Esophagus squamous epithelium (tissue), 5 donors: ENCODE measurements around the gene SKAP1. TPM values are rescaled to one million over a fixed set of nuclear protein-coding genes. Genes with fewer than 3 reads are reported as not detected.
"Not testable (repeated sequence)": the region's sequence is repeated elsewhere in the genome, so short reads cannot be mapped to it uniquely, and the experiment has no call there.

Experiments
- DNase-seq: peaks from one replicate; lab custom pipeline; 2025; lab: John Stamatoyannopoulos, UW
- H3K27ac ChIP-seq, 4 donors: fragments of 200-600 bp; sonication (generic); one replicate each; pipeline ENCODE4 v1.5.1; 2016 to 2019; ENCODE audit warnings: mild to moderate bottlenecking in 1 of 4
- H3K27me3 ChIP-seq, 4 donors: fragments of 200-600 bp; sonication (generic); 1 replicate in 3 of 4; 2 replicates in 1 of 4; pipeline versions ENCODE4 v1.5.1 to v1.6.0; 2017 to 2021; ENCODE audit warnings: antibody characterized with exemption in 1 of 4
- H3K36me3 ChIP-seq, 3 donors: fragments of 200-600 bp; sonication (generic); one replicate each; pipeline ENCODE4 v1.5.1; 2016 to 2019
- H3K4me1 ChIP-seq, 3 donors: fragments of 200-600 bp; sonication (generic); one replicate each; pipeline ENCODE4 v1.5.1; 2017 to 2019
- H3K4me3 ChIP-seq, 4 donors: fragments of 200-600 bp; sonication (generic); 1 replicate in 3 of 4; 2 replicates in 1 of 4; pipeline ENCODE4 v1.5.1; 2016 to 2019; ENCODE audit warnings: mild to moderate bottlenecking in 2 of 4, moderate library complexity in 1 of 4
- H3K9me3 ChIP-seq, 3 donors: fragments of 200-600 bp; sonication (generic); one replicate each; pipeline ENCODE4 v1.5.1; 2016 to 2019
- POLR2A ChIP-seq, 4 donors: fragments of 450-650 bp; IDR thresholded peaks; one replicate each; pipeline ENCODE4 v1.6.1; 2017; ENCODE audit warnings: antibody characterized with exemption in 4 of 4, mild to moderate bottlenecking in 4 of 4, moderate library complexity in 3 of 4
- WGBS, 2 donors: methylation state at CpG; one replicate each; pipeline ENCODE4 v1.1.5; 2018; 5-methylcytosine and 5-hydroxymethylcytosine counted together
- intact Hi-C: fragments of 100-400 bp; cut with DNase I; formaldehyde crosslinking; loops from one replicate; pipeline ENCODE4 v1.15.0; 2022
- total RNA-seq, 4 donors: library from RNA; depleted of rRNA; stranded (reverse); fragments of >200 nt; gene quantifications; one replicate each; pipeline ENCODE4 v1.1.0, GENCODE V29; 2016
- TF ChIP-seq, protein P1 (sequence below), 6 experiments: fragments of 450-650 bp in 4 of 6; fragments of 200-600 bp in 2 of 6; sonication (generic) in 2 of 6; IDR thresholded peaks; one replicate each; pipeline ENCODE4 v1.5.1; 2016 to 2019; ENCODE audit warnings: antibody characterized with exemption in 6 of 6, mild to moderate bottlenecking in 4 of 6, moderate library complexity in 4 of 6
- donor health status: DM: yes; HTN: yes; CAD: no.

SKAP1 gene
- total RNA-seq, 4 donors from 2014 or later = 0.83 to 5.1 (median 3.4) TPM; not detected in 1

DNA sequence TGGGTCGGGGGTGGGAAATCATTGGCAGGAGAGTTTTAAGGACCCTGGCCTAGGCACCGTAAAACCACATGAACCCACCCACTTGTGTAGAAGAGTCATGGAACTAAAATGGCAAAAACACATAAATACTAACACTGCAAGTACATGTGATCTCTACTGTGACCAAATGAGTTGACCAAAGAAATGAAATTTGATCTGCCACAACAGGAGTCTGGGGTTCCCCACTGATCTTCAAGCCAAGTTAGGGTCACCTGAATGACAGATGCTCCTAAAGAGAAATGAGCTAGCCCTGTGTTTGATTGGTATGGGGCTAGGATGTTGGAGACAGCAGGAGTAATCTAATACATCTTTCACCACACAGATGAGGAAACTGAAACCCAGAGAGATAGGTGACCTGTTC is 21.5 kb upstream of the SKAP1 start:
- peaks cover 0 to 2% (median 0%) of the 10 kb centered on the region in 3 donors for H3K4me1 ChIP-seq
- no peaks in the 10 kb centered on the region for H3K36me3 ChIP-seq
- 80 to 85% methylated on average over 2 of the region's 2 CpGs for whole genome bisulfite sequencing, 2 donors
- peaks cover 0 to 70% (median 0%) of the 10 kb centered on the region in 4 donors for H3K27me3 ChIP-seq
- no peak overlapping the region for H3K27ac ChIP-seq
- intact Hi-C loops = no loop called here
- H3K4me3 ChIP-seq = no peak overlapping the region
- peaks cover 0 to 6% (median 0%) of the 10 kb centered on the region in 3 donors for H3K9me3 ChIP-seq
- TF ChIP-seq, protein P1, sequence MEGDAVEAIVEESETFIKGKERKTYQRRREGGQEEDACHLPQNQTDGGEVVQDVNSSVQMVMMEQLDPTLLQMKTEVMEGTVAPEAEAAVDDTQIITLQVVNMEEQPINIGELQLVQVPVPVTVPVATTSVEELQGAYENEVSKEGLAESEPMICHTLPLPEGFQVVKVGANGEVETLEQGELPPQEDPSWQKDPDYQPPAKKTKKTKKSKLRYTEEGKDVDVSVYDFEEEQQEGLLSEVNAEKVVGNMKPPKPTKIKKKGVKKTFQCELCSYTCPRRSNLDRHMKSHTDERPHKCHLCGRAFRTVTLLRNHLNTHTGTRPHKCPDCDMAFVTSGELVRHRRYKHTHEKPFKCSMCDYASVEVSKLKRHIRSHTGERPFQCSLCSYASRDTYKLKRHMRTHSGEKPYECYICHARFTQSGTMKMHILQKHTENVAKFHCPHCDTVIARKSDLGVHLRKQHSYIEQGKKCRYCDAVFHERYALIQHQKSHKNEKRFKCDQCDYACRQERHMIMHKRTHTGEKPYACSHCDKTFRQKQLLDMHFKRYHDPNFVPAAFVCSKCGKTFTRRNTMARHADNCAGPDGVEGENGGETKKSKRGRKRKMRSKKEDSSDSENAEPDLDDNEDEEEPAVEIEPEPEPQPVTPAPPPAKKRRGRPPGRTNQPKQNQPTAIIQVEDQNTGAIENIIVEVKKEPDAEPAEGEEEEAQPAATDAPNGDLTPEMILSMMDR (IDR thresholded peaks at IDR 0.05) = no peak
- TF ChIP-seq POLR2A (IDR thresholded peaks at IDR 0.05) = no peak
- no peak for DNase-seq

DNA sequence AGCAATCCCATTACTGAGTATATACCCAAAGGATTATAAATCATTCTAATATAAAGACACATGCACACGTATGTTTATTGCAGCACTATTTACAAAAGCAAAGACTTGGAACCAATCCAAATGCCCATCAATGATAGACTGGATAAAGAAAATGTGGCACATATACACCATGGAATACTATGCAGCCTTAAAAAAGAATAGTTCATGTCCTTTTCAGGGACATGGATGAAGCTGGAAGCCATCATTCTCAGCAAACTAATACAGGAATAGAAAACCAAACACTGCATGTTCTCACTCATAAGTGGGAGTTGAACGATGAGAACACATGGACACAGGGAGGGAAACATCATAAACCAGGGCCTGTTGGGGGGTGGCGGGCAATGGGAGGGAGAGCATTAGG is 19.3 kb upstream of the SKAP1 start:
- H3K9me3 ChIP-seq, H3K4me3 ChIP-seq, H3K36me3 ChIP-seq, DNase-seq, H3K27ac ChIP-seq, H3K4me1 ChIP-seq, intact Hi-C loops: not testable (repeated sequence)
- H3K27me3 ChIP-seq = peaks cover 0 to 69% (median 0%) of the 10 kb centered on the region in 4 donors
- 75 to 86% methylated on average over 3 of the region's 3 CpGs for WGBS, 2 donors

DNA sequence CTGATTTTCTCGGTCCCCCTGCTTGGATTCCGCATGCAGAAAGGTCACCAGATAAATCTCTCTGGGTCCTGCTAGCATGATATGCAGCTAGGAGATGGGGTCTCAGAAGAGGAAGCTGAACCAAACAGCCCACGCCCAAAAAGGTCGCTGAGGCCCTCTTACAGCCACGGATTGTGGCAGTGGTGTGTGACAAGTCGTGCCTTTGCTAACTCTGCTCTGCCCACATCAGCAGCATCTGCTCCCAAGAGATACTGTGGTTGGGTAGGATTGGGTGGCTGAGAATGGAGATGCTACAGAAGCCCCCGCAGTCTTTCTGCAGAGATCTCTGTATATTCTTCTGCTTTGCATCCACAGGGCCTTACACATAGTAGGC is 15.2 kb upstream of the SKAP1 start:
- no peak overlapping the region for H3K4me3 ChIP-seq
- intact Hi-C loops = no loop called here
- no peak overlapping the region for H3K27ac ChIP-seq
- DNase-seq = no peak
- 88 to 94% methylated on average over 5 to 7 of the region's 7 CpGs for WGBS, 2 donors
- H3K4me1 ChIP-seq = peaks cover 0 to 7% (median 0%) of the 10 kb centered on the region in 3 donors
- no peaks in the 10 kb centered on the region for H3K36me3 ChIP-seq
- TF ChIP-seq, protein P1 (IDR thresholded peaks at IDR 0.05) = no peak
- no peak for TF ChIP-seq POLR2A (IDR thresholded peaks at IDR 0.05)
- peaks cover 0 to 45% (median 0%) of the 10 kb centered on the region in 4 donors for H3K27me3 ChIP-seq
- H3K9me3 ChIP-seq = no peaks in the 10 kb centered on the region

DNA sequence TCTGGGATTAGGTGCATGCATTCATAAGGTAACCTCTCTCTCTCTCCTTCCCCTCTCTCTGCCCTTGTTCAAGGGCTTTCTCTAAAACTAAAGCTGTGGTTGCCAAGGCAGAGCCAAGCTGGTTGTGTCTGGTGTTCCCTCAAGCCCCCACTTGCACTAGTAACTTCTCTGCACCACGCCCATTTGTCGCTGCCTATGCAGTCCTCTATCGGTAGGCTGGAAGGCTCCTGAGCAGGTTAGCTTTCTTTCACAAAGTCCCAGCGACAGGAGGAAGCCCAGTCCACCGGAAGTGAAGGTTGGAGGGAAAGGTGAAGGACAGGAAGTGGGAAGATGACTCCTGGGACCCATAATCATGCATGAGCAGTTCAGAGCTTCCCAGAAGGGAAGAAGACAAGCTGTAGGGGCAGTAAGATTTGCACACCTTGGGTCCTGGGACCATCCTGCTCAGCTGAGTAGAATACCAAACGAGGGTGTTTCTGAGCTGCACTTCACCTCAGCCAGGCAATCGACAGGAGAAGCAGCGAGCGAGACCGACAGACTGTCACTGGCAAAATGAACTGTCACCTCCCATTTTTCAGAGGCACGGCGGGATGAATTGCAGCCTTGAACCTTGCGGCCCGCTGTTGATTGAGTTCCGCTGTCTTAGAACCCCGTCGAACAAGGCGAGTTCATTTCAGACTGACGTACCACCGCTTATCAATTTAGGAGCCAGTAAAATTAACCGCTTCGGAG is 14.7 kb upstream of the SKAP1 start:
- intact Hi-C loops = no loop called here
- TF ChIP-seq POLR2A (IDR thresholded peaks at IDR 0.05) = no peak
- TF ChIP-seq, protein P1 (IDR thresholded peaks at IDR 0.05) = no peak
- no peak for DNase-seq

DNA sequence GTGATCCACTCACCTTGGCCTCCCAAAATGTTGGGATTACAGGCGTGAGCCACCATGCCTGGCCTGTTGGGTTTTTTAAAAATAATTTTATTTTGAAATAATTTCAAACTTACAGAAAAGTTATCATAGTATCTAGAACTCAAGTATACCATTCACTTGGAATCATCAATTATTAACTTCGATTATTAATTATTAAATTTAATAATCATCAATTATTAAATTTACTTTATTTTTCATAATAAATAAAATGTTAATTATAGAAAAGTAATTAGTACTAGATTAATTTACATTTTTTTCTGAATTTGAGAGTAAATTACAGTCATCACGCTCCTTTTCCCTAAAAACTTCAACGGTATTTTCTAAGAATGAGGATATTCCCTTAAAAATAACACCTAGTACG is 13.7 kb upstream of the SKAP1 start:
- no peak for DNase-seq
- no peak for TF ChIP-seq POLR2A (IDR thresholded peaks at IDR 0.05)
- TF ChIP-seq, protein P1 (IDR thresholded peaks at IDR 0.05) = no peak
- Histone ChIP-seq H3K27ac (no peak overlapping the region), H3K27me3 (peaks cover 0 to 41% (median 0%) of the 10 kb centered on the region in 4 donors), H3K36me3 (no peaks in the 10 kb centered on the region), H3K4me3 (no peak overlapping the region), H3K4me1 (peaks cover 0 to 19% (median 0%) of the 10 kb centered on the region in 3 donors), H3K9me3 (no peaks in the 10 kb centered on the region)
- intact Hi-C loops = no loop called here
- WGBS, 2 donors = 87 to 93% methylated on average over 5 of the region's 5 CpGs

More for the DNA sequence above, 14.7 kb upstream of the SKAP1 start:
- no peak overlapping the region for H3K27ac ChIP-seq
- H3K4me3 ChIP-seq = no peak overlapping the region
- WGBS, 2 donors = 73 to 83% methylated on average over 21 to 22 of the region's 22 CpGs
- H3K36me3 ChIP-seq = no peaks in the 10 kb centered on the region
- H3K27me3 ChIP-seq = peaks cover 0 to 40% (median 0%) of the 10 kb centered on the region in 4 donors
- peaks cover 0 to 11% (median 0%) of the 10 kb centered on the region in 3 donors for H3K4me1 ChIP-seq
- no peaks in the 10 kb centered on the region for H3K9me3 ChIP-seq
